DND-41 (cell line): ENCODE results near the gene FHL2.

Experiments used
- EZH2 ChIP-seq: IDR thresholded peaks from 3 replicates; pipeline ENCODE4 v1.6.1; 2012; ENCODE audit warnings: borderline replicate concordance, low read depth, mild to moderate bottlenecking, moderate library complexity, low read length, inconsistent platforms; ENCODE audit not compliant: severe bottlenecking
- TF ChIP-seq, protein P1 (sequence below): IDR thresholded peaks from 2 replicates; pipeline ENCODE4 v1.5.1; 2012; ENCODE audit warnings: borderline replicate concordance, low read length, moderate library complexity, mild to moderate bottlenecking; ENCODE audit not compliant: poor library complexity, severe bottlenecking; ENCODE audit errors: extremely low read depth

- TF ChIP-seq, protein P1, sequence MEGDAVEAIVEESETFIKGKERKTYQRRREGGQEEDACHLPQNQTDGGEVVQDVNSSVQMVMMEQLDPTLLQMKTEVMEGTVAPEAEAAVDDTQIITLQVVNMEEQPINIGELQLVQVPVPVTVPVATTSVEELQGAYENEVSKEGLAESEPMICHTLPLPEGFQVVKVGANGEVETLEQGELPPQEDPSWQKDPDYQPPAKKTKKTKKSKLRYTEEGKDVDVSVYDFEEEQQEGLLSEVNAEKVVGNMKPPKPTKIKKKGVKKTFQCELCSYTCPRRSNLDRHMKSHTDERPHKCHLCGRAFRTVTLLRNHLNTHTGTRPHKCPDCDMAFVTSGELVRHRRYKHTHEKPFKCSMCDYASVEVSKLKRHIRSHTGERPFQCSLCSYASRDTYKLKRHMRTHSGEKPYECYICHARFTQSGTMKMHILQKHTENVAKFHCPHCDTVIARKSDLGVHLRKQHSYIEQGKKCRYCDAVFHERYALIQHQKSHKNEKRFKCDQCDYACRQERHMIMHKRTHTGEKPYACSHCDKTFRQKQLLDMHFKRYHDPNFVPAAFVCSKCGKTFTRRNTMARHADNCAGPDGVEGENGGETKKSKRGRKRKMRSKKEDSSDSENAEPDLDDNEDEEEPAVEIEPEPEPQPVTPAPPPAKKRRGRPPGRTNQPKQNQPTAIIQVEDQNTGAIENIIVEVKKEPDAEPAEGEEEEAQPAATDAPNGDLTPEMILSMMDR, result no peak
- TF ChIP-seq EZH2, result no peak
Measured at GRCh38 chr2:105388971-105389381, 9.9 kb downstream of the FHL2 start.
